ENCODE measurements around the gene P4HTM.

P4HTM gene

DNA sequence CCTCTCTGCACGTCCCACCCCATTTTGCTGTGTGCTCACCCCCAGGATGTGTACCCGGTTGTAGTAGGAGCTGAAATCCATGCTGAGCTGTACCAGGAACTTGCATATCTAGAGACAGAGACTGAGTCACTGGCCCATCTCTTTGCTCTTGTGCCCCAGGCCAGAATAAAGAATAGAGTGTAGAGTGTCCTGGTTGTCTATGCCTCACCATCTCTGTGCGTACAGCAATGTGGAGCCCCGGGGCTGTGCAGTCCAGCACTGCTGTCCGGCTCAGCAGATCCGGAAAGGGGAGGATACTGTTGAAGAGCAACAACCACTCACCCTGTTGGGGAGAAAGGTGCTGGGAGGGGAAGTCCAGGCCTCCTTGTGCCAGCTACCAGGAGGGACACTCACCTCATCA, 25.7 kb downstream of the P4HTM start:
- no peaks in the 10 kb centered on the region for H3K27me3 ChIP-seq (ENCODE audit: control insufficient read depth, insufficient read depth, low read length)
- no peaks in the 10 kb centered on the region for H3K9me3 ChIP-seq (ENCODE audit: control insufficient read depth, low read length)
- H3K4me3 ChIP-seq (ENCODE audit: low read length): no peak overlapping the region
- peaks cover 44% of the 10 kb centered on the region for H3K4me1 ChIP-seq (ENCODE audit: control insufficient read depth, insufficient read depth, low read length)
- peaks cover 31% of the 10 kb centered on the region for H3K36me3 ChIP-seq (ENCODE audit: control insufficient read depth, insufficient read depth, low read length)
- no peak overlapping the region for H3K9ac ChIP-seq (ENCODE audit: low read length)

DNA sequence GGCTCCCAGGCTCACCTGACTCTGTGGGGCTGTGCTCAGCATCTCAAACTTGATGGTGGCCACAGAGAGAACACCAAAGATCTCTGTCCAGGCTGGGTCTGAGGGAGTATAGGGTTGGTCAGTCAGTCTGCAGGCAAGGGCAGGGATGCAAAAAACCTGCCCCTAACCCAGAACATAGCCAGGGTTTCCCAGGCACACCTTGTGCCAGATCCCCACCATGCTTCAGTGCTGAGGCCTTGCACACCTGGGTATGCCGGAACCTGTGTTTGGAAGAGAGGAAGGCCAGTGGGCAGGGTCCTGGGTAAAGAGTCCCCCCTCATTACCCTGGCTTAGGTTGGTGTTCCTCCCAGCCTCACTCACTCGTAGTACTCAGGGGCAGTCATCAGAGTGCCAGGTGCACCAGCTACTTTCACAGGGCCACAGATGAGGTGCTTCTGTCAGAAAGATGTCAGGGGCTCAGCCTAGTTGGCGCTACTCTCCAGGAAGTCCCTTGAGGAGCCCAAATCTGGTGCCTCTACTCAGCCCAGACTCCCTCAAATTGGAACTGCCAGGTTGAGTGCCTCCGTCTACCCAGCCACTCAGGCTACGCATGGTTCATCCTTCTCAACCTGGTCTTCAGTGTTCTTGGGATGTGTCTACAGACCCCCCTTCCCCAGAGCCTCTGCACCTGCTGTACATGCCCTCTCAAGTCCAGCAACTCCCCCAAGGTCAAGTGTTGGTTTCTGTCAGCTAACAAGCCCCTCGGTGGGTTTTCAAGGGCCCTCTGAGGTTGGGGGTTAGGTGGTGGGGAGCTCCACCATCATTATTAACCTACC, 26.6 kb downstream of the P4HTM start:
- H3K27me3 ChIP-seq (ENCODE audit: control insufficient read depth, insufficient read depth, low read length): no peaks in the 10 kb centered on the region
- H3K36me3 ChIP-seq (ENCODE audit: control insufficient read depth, insufficient read depth, low read length): peaks cover 31% of the 10 kb centered on the region
- no peak overlapping the region for H3K9ac ChIP-seq (ENCODE audit: low read length)
- no peaks in the 10 kb centered on the region for H3K9me3 ChIP-seq (ENCODE audit: control insufficient read depth, low read length)
- peaks cover 44% of the 10 kb centered on the region for H3K4me1 ChIP-seq (ENCODE audit: control insufficient read depth, insufficient read depth, low read length)
- no peak overlapping the region for H3K4me3 ChIP-seq (ENCODE audit: low read length)

DNA sequence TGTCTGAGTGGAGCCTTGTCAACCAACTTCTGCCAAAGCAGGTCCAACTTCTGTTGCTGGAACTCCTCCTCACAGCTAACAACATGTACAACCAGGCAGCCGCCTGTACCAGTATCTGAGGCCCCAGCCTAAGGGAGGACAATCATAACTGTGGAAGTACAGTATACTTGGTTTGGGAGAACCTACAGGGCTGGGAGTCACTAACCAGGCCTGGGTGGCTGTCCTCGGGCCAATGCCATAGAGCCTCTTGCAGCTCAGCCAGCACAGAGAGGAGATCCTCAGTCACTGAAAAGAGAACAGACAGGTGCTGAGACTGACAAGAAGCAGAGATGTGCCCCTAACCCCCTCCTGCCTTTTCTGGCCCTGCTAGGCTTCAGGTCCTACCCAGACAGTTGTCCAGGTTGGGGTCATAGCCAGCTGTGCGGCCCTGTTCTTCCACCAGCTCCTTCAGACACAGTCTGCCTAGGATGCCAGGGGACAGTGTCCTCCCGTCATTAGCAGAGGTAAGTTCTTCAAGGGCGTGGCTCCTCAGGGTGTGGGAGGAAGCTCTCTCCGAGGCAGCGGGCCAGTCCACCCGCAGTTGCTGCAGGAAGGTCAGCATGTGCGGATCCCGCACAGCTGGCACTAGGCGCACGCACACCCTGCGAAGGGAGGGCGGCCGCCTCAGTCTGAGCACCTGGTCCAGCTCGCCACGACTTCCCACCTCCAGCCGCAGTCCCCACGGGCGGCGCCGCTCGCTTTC, 27.4 kb downstream of the P4HTM start:
- Histone ChIP-seq H3K27me3 (ENCODE audit: control insufficient read depth, insufficient read depth, low read length) (no peaks in the 10 kb centered on the region), H3K4me1 (ENCODE audit: control insufficient read depth, insufficient read depth, low read length) (peaks cover 44% of the 10 kb centered on the region), H3K9ac (ENCODE audit: low read length) (peak overlapping the region; percentile 82)

DNA sequence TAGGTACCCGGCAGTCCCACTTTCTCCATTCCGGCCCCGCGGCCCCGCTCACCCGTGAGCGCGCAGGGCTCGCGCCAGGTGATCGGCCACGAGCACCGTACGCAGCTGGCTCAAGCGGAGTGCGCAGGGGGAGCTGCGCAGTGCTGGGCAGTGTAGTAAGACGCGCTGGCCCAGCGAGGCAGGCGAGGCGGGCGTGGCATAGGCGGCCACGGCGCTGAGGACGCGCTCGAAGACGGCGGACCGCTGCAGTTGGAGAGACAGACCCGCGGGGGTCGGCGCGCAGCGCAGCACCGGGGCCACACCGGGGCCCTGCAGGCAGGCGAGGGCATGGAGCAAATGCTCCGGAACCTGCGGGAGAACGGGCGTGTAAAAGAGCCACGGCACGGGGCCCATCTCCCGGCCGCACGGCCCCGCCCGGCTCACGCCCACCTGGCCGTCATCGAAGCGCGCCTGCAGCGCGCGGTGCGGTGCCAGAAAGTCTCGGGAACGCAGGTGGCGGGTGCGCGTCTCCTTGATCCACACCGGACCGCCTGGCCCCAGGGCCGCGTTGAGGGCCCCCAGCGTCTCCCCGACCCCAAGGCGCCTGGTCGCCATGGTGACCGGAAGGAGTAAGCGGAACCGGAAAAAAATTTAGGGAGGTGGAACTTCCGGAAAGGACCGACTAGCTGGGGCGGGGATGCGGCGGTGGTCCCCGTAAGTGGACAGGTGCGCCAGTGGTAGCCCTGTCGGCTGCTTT, 28.1 kb downstream of the P4HTM start, which contains the start of gene DALRD3:
Gene DALRD3 (minus strand): TSS at position 610 of the 736 bp plus-strand sequence. CDS start 16 bp downstream, at position 594.
- Histone ChIP-seq H3K27me3 (ENCODE audit: control insufficient read depth, insufficient read depth, low read length) (no peaks in the 10 kb centered on the region), H3K36me3 (ENCODE audit: control insufficient read depth, insufficient read depth, low read length) (peaks cover 24% of the 10 kb centered on the region), H3K9me3 (ENCODE audit: control insufficient read depth, low read length) (no peaks in the 10 kb centered on the region), H3K4me1 (ENCODE audit: control insufficient read depth, insufficient read depth, low read length) (peaks cover 41% of the 10 kb centered on the region), H3K4me3 (ENCODE audit: low read length) (peak within 1 kb of the TSS; percentile 56), H3K9ac (ENCODE audit: low read length) (peak within 1 kb of the TSS; percentile 82)

More for the DNA sequence above, 27.4 kb downstream of the P4HTM start:
- Histone ChIP-seq H3K36me3 (ENCODE audit: control insufficient read depth, insufficient read depth, low read length) (peaks cover 31% of the 10 kb centered on the region), H3K9me3 (ENCODE audit: control insufficient read depth, low read length) (no peaks in the 10 kb centered on the region), H3K4me3 (ENCODE audit: low read length) (peak overlapping the region; percentile 56)

DNA sequence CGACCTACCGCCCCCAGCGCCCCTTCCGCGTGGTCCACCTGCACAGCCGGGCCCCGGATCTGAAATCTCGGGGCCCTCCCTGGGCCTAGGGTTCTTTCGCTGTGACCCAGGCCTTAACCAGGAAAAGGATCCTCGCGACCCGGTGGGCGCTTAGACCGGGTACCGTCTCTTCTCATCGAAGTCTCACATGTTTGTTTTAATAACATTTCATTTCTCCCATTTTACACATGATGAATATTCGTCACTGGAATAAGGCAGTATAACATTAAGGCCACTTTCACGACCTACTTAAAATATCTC, 28.6 kb downstream of the P4HTM start:
- H3K4me3 ChIP-seq (ENCODE audit: low read length): peak overlapping the region; percentile 56
- H3K9me3 ChIP-seq (ENCODE audit: control insufficient read depth, low read length): no peaks in the 10 kb centered on the region
- H3K4me1 ChIP-seq (ENCODE audit: control insufficient read depth, insufficient read depth, low read length): peaks cover 40% of the 10 kb centered on the region
- no peaks in the 10 kb centered on the region for H3K27me3 ChIP-seq (ENCODE audit: control insufficient read depth, insufficient read depth, low read length)
- H3K36me3 ChIP-seq (ENCODE audit: control insufficient read depth, insufficient read depth, low read length): peaks cover 18% of the 10 kb centered on the region
- H3K9ac ChIP-seq (ENCODE audit: low read length): peak overlapping the region; percentile 82

DNA sequence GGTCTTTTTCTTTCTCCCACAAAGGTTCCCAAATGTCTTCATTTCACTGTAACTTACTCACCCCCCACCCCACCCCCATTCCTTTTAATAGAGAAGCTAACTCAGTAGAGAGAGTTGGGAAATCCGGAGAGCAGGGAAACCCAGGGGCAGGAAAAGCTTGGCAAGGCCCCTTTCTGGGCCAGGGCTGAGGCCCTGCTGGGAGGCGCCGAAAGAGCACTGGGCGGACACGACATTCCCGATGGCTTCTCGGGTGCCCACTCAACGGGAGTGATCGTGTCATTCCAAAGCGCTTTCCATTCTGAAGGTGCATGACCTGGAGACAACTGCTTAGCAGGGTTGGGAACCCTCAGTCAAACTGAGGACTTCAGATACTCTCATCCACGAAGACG, 29.9 kb downstream of the P4HTM start:
- Histone ChIP-seq H3K27me3 (ENCODE audit: control insufficient read depth, insufficient read depth, low read length) (no peaks in the 10 kb centered on the region), H3K9me3 (ENCODE audit: control insufficient read depth, low read length) (no peaks in the 10 kb centered on the region), H3K36me3 (ENCODE audit: control insufficient read depth, insufficient read depth, low read length) (peaks cover 21% of the 10 kb centered on the region), H3K4me3 (ENCODE audit: low read length) (peak overlapping the region; percentile 67), H3K4me1 (ENCODE audit: control insufficient read depth, insufficient read depth, low read length) (peaks cover 38% of the 10 kb centered on the region), H3K9ac (ENCODE audit: low read length) (peak overlapping the region; percentile 97)

DNA sequence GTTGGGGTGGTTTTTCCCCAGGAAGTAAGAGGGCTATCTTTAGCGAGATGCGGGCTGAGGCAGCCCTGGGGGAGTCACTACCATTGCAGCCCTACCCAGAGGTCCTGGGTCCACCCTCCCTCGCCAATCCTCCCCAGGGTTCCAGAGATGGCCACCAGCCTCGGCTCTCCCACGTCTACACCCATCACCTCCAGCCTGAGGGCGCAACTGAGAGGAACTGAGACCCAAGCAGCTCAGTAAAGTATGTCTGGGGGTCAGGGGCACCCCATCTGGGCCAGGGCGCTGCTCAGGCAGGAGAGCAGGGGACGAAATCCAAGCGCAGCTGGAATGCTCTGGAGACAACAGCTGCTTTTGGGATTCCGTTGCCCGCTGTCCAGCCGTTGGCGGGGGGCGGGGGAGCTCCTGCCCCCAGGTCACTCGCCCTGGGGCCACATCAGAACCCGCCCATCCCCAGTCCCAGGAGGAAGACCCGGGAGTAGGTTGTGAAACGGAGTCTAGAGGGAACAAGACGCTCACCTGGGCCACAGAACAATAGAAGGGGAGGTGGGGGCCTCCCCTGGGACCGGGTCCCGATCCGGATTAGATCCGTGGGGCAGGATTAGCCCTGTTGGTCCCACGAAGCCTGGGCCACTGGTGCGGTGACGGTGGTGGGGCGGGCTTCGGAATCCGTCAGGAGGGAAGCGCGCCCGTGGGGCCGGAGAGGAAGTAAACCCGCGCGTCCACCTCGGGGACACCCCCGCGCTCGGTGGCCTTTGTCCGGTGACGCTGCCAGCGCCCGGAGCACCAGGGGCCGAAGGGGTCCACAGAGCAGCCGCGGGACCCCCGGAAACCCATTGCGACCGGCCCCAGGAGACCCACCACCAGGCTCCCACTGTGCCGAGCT, 30.5 kb downstream of the P4HTM start:
- Histone ChIP-seq H3K4me1 (ENCODE audit: control insufficient read depth, insufficient read depth, low read length) (peaks cover 38% of the 10 kb centered on the region), H3K9me3 (ENCODE audit: control insufficient read depth, low read length) (no peaks in the 10 kb centered on the region), H3K9ac (ENCODE audit: low read length) (peak overlapping the region; percentile 97), H3K27me3 (ENCODE audit: control insufficient read depth, insufficient read depth, low read length) (no peaks in the 10 kb centered on the region), H3K4me3 (ENCODE audit: low read length) (peak overlapping the region; percentile 67), H3K36me3 (ENCODE audit: control insufficient read depth, insufficient read depth, low read length) (peaks cover 22% of the 10 kb centered on the region)

DNA sequence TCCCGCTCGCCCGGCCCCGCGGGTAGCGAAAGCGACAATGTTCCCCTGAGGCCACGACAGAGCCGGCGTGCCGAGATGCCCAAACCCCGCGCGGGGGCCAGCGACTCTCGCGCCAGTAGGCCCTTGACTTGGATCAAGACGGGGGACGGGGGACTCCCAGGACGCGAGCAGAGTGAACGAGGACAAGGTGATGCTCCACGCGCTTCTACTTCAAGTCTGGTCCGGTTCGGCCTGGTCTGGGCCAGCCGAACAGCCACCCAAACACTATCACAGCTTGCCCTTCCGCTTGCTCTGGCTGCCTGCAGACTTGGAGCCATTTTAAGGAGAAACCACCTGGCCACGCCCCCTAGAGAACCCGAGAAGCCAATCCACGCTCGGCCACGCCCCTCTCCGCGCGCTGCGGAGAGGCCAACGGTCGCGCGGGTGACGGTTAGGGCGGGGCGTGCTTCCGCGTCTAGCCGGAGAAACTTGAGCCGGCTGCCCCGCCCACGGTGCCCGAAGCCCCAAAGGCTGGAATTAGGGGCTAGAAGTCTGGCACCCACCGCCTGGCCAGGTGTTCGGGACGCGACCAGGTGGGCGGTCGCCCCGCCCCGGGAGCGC, 31.3 kb downstream of the P4HTM start:
- Histone ChIP-seq H3K36me3 (ENCODE audit: control insufficient read depth, insufficient read depth, low read length) (peaks cover 18% of the 10 kb centered on the region), H3K9ac (ENCODE audit: low read length) (peak overlapping the region; percentile 97), H3K4me3 (ENCODE audit: low read length) (peak overlapping the region; percentile 67), H3K4me1 (ENCODE audit: control insufficient read depth, insufficient read depth, low read length) (peaks cover 38% of the 10 kb centered on the region), H3K27me3 (ENCODE audit: control insufficient read depth, insufficient read depth, low read length) (no peaks in the 10 kb centered on the region), H3K9me3 (ENCODE audit: control insufficient read depth, low read length) (no peaks in the 10 kb centered on the region)

DNA sequence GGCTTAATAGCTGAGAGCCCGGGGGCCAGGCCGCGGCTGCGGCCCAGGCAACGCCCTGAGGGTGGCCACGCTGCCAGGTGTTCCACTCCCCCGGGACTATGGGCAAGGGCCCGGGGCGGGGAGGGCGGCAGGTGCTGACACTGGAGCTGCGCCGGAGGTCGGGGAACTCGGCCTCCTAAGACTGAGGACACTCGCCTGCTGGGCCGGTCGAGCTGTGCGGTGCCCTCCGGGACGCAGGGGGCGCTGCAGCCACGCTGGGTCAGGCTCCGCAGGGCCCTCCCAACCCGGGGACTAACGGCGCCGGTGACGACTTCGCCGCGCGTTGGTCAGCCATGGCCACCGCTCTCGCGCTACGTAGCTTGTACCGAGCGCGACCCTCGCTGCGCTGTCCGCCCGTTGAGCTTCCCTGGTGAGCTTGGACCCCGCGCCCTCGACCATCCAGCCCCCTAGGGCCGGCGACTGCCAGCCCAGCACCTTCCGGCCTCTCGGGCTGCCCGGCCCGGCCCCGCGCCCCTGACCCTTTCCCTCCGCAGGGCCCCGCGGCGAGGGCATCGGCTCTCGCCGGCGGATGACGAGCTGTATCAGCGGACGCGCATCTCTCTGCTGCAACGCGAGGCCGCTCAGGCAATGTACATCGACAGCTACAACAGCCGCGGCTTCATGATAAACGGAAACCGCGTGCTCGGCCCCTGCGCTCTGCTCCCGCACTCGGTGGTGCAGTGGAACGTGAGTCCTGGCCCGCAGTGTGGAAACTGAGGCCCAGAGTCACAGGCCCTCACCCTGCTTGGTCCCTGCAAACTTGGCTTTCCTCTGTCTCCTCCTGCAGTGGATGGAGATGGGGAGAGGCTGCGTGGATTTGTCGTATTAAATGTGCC, 32.0 kb downstream of the P4HTM start, which contains the start of gene NDUFAF3:
Gene NDUFAF3 (plus strand): TSS at position 309 of the 875 bp plus-strand sequence. CDS start 24 bp downstream, at position 333.
- peak within 1 kb of the TSS; percentile 67 for H3K4me3 ChIP-seq (ENCODE audit: low read length)
- H3K4me1 ChIP-seq (ENCODE audit: control insufficient read depth, insufficient read depth, low read length): peaks cover 37% of the 10 kb centered on the region
- no peaks in the 10 kb centered on the region for H3K27me3 ChIP-seq (ENCODE audit: control insufficient read depth, insufficient read depth, low read length)
- peaks cover 18% of the 10 kb centered on the region for H3K36me3 ChIP-seq (ENCODE audit: control insufficient read depth, insufficient read depth, low read length)
- peak within 1 kb of the TSS; percentile 97 for H3K9ac ChIP-seq (ENCODE audit: low read length)
- H3K9me3 ChIP-seq (ENCODE audit: control insufficient read depth, low read length): no peaks in the 10 kb centered on the region

DNA sequence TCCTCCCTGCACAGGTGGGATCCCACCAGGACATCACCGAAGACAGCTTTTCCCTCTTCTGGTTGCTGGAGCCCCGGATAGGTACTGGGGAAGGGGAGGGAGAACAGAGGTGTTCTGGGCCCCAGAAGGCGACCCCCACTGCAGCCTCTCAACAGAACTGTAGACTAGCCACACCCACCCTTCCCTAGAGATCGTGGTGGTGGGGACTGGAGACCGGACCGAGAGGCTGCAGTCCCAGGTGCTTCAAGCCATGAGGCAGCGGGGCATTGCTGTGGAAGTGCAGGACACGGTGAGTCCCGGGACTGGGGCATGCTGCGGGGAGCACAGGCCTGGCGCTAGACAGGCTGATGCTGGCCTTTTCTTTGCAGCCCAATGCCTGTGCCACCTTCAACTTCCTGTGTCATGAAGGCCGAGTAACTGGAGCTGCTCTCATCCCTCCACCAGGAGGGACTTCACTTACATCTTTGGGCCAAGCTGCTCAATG, 32.7 kb downstream of the P4HTM start:
- H3K36me3 ChIP-seq (ENCODE audit: control insufficient read depth, insufficient read depth, low read length): peaks cover 18% of the 10 kb centered on the region
- no peaks in the 10 kb centered on the region for H3K27me3 ChIP-seq (ENCODE audit: control insufficient read depth, insufficient read depth, low read length)
- H3K9me3 ChIP-seq (ENCODE audit: control insufficient read depth, low read length): no peaks in the 10 kb centered on the region
- H3K4me3 ChIP-seq (ENCODE audit: low read length): peak overlapping the region; percentile 67
- peaks cover 30% of the 10 kb centered on the region for H3K4me1 ChIP-seq (ENCODE audit: control insufficient read depth, insufficient read depth, low read length)
- H3K9ac ChIP-seq (ENCODE audit: low read length): peak overlapping the region; percentile 97
